GM23338 (cell line): ENCODE results near the gene MAPK14. TPM values are rescaled to one million over a fixed set of nuclear protein-coding genes. Genes with fewer than 3 reads are reported as not detected.

Source experiments
- ATAC-seq: fragments of 200-7000 bp; cut with Tn5 transposase; 3 replicates; pipeline ENCODE4 v1.9.1; 2020
- DNase-seq: peaks from one replicate; pipeline ENCODE4 v3.0.0-alpha.2; 2015; ENCODE audit warnings: low spot score
- H2AFZ ChIP-seq: fragments of 200-600 bp; sonication (generic); 2 replicates; pipeline ENCODE4 v1.8.0; 2016; ENCODE audit warnings: antibody characterized with exemption, mild to moderate bottlenecking, moderate library complexity
- H3F3A ChIP-seq: fragments of 200-600 bp; sonication (generic); replicated peaks from 2 replicates; pipeline ENCODE4 v1.8.0; 2017; ENCODE audit warnings: antibody characterized with exemption, mixed run types, low read depth
- H3K27ac ChIP-seq: fragments of 200-600 bp; sonication (generic); 2 replicates; pipeline ENCODE4 v1.6.1; 2016; ENCODE audit warnings: low read depth
- H3K27me3 ChIP-seq: fragments of 200-600 bp; sonication (generic); 2 replicates; pipeline ENCODE4 v1.8.0; 2016; ENCODE audit warnings: mild to moderate bottlenecking, mixed run types, moderate library complexity; ENCODE audit not compliant: insufficient read depth
- H3K36me3 ChIP-seq: fragments of 200-600 bp; sonication (generic); 2 replicates; pipeline ENCODE4 v1.8.0; 2016; ENCODE audit warnings: mild to moderate bottlenecking; ENCODE audit not compliant: insufficient read depth
- H3K4me1 ChIP-seq: fragments of 200-600 bp; sonication (generic); 2 replicates; pipeline ENCODE4 v1.8.0; 2016; ENCODE audit warnings: mild to moderate bottlenecking, moderate library complexity; ENCODE audit not compliant: insufficient read depth
- H3K4me2 ChIP-seq: fragments of 200-600 bp; sonication (generic); 2 replicates; pipeline ENCODE4 v1.7.1; 2017; ENCODE audit warnings: mixed run types
- H3K4me3 ChIP-seq: fragments of 200-600 bp; sonication (generic); 2 replicates; pipeline ENCODE4 v1.6.1; 2016; ENCODE audit warnings: mixed run types
- H3K79me2 ChIP-seq: fragments of 200-600 bp; sonication (generic); replicated peaks from 2 replicates; pipeline ENCODE4 v1.8.0; 2017; ENCODE audit warnings: mild to moderate bottlenecking; ENCODE audit not compliant: insufficient read depth
- H3K9me2 ChIP-seq: fragments of 200-600 bp; sonication (generic); 2 replicates; pipeline ENCODE4 v1.8.0; 2017; ENCODE audit not compliant: insufficient read depth
- H4K20me1 ChIP-seq: fragments of 200-600 bp; sonication (generic); replicated peaks from 2 replicates; pipeline ENCODE4 v1.8.0; 2017; ENCODE audit warnings: mild to moderate bottlenecking; ENCODE audit not compliant: insufficient read depth
- H3K27ac Mint-ChIP-seq: 2 replicates; pipeline ENCODE4 v1.8.0; 2020; ENCODE audit warnings: inconsistent platforms, mild to moderate bottlenecking, moderate library complexity, mixed read lengths
- H3K27me3 Mint-ChIP-seq: 3 replicates; pipeline ENCODE4 v1.8.0; 2022; ENCODE audit warnings: low read depth, mild to moderate bottlenecking, moderate library complexity, mixed read lengths, inconsistent platforms; ENCODE audit not compliant: insufficient read depth, poor library complexity
- H3K36me3 Mint-ChIP-seq: 3 replicates; pipeline ENCODE4 v1.8.0; 2021; ENCODE audit warnings: low read depth, mild to moderate bottlenecking, inconsistent platforms, moderate library complexity, mixed read lengths
- H3K4me1 Mint-ChIP-seq: 3 replicates; pipeline ENCODE4 v1.8.0; 2020; ENCODE audit warnings: mild to moderate bottlenecking, inconsistent platforms, mixed read lengths
- H3K4me3 Mint-ChIP-seq: 3 replicates; pipeline ENCODE4 v1.8.0; 2021; ENCODE audit warnings: moderate library complexity, mild to moderate bottlenecking, inconsistent platforms, mixed read lengths
- H3K9me3 Mint-ChIP-seq: 3 replicates; pipeline ENCODE4 v1.8.0; 2020; ENCODE audit warnings: moderate library complexity, mild to moderate bottlenecking, inconsistent platforms, mixed read lengths
- EZH2phosphoT487 ChIP-seq: fragments of 200-600 bp; sonication (generic); IDR thresholded peaks from one replicate; pipeline ENCODE4 v1.8.1; 2018; ENCODE audit warnings: antibody characterized with exemption; ENCODE audit not compliant: unreplicated experiment
- POLR2AphosphoS5 ChIP-seq: IDR thresholded peaks from 2 replicates; pipeline ENCODE4 v1.6.1; 2016; ENCODE audit warnings: antibody characterized with exemption, low read depth
- ZNF114 ChIP-seq: fragments of 250-450 bp; sonication (Bioruptor Pico); IDR thresholded peaks from 2 replicates; pipeline ENCODE4 v1.5.0; 2020; ENCODE audit warnings: mild to moderate bottlenecking, moderate library complexity
- polyA plus RNA-seq: library from polyadenylated mRNA; unstranded; fragments of >200 nt; fragmentation: Nextera tagmentation; extraction: Ambion mirVana; gene quantifications from 2 replicates; pipeline ENCODE4 v1.2.1, GENCODE V29; 2016
- total RNA-seq: library from RNA; depleted of rRNA; stranded (reverse); fragments of >200 nt; shearing (Covaris generic); gene quantifications from 2 replicates; pipeline ENCODE4 v1.2.3, GENCODE V29; 2014
- TF ChIP-seq, protein P1 (sequence below): fragments of 250-450 bp; sonication (Bioruptor Pico); IDR thresholded peaks from 2 replicates; pipeline ENCODE4 v1.5.0; 2020; ENCODE audit warnings: mild to moderate bottlenecking, moderate library complexity

Gene MAPK14
- total and polyA plus RNA-seq, 2 experiments from 2014 or later, result 8.8 to 44.5 TPM

DNA sequence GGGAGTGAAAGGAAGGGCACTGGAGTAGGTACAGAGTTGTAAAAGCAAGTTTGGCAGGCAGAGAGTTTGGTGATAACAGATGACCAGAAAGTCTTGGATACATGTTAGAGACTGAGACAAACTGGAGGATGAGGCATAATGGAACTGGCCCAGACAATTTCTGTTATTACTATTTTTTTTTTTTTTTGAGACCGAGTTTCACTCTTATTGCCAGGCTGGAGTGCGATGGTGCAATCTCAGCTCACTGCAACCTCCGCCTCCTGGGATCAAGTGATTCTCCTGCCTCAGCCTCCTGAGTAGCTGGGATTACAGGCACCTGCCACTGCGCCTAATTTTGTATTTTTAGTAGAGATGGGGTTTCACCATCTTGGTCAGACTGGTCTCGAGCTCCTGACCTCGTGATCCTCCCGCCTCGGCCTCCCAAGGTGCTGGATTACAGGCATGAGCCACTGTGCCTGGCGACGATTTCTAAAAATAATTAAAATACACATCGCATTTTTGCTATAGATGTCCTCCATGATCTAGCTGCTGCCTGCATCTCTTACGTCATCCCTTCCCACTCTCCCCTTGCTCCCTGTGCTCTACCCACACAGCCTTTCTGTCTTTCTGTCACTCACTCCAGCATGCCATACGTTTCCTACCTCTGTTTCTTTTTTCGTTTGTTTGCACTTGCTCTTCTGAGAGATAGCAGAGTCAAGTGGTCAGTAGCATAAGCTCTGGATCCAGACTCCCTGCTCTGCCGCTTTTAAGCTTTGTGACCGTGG lies 23.5 kb downstream of the MAPK14 start:
- DNase-seq, result no peak

More for the DNA sequence above, 23.5 kb downstream of the MAPK14 start:
- Mint-ChIP-seq H3K4me3 (no peak overlapping the region), H3K36me3 (no peaks in the 10 kb centered on the region), H3K4me1 (no peaks in the 10 kb centered on the region), H3K27ac (no peak overlapping the region), H3K9me3 (no peaks in the 10 kb centered on the region), H3K27me3 (no peaks in the 10 kb centered on the region)
- Histone ChIP-seq H3K36me3 (no peaks in the 10 kb centered on the region), H3K27me3 (no peaks in the 10 kb centered on the region), H3F3A (0 out of 2 replicates have a peak, but pooled peaks cover 3% of the 10 kb centered on the region), H3K4me3 (no peak overlapping the region), H3K9me2 (no peaks in the 10 kb centered on the region; the same call in 1 of the 2 replicates), H3K4me1 (no peaks in the 10 kb centered on the region), H2AFZ (no peak overlapping the region), H4K20me1 (peaks cover 18% of the 10 kb centered on the region; the same call in 1 of the 2 replicates), H3K4me2 (no peak overlapping the region), H3K27ac (no peak overlapping the region), H3K79me2 (peaks cover 62% of the 10 kb centered on the region)
- ATAC-seq, result no peak
- TF ChIP-seq ZNF114 (CRISPR knock-in tag), result no peak
- TF ChIP-seq, protein P1, sequence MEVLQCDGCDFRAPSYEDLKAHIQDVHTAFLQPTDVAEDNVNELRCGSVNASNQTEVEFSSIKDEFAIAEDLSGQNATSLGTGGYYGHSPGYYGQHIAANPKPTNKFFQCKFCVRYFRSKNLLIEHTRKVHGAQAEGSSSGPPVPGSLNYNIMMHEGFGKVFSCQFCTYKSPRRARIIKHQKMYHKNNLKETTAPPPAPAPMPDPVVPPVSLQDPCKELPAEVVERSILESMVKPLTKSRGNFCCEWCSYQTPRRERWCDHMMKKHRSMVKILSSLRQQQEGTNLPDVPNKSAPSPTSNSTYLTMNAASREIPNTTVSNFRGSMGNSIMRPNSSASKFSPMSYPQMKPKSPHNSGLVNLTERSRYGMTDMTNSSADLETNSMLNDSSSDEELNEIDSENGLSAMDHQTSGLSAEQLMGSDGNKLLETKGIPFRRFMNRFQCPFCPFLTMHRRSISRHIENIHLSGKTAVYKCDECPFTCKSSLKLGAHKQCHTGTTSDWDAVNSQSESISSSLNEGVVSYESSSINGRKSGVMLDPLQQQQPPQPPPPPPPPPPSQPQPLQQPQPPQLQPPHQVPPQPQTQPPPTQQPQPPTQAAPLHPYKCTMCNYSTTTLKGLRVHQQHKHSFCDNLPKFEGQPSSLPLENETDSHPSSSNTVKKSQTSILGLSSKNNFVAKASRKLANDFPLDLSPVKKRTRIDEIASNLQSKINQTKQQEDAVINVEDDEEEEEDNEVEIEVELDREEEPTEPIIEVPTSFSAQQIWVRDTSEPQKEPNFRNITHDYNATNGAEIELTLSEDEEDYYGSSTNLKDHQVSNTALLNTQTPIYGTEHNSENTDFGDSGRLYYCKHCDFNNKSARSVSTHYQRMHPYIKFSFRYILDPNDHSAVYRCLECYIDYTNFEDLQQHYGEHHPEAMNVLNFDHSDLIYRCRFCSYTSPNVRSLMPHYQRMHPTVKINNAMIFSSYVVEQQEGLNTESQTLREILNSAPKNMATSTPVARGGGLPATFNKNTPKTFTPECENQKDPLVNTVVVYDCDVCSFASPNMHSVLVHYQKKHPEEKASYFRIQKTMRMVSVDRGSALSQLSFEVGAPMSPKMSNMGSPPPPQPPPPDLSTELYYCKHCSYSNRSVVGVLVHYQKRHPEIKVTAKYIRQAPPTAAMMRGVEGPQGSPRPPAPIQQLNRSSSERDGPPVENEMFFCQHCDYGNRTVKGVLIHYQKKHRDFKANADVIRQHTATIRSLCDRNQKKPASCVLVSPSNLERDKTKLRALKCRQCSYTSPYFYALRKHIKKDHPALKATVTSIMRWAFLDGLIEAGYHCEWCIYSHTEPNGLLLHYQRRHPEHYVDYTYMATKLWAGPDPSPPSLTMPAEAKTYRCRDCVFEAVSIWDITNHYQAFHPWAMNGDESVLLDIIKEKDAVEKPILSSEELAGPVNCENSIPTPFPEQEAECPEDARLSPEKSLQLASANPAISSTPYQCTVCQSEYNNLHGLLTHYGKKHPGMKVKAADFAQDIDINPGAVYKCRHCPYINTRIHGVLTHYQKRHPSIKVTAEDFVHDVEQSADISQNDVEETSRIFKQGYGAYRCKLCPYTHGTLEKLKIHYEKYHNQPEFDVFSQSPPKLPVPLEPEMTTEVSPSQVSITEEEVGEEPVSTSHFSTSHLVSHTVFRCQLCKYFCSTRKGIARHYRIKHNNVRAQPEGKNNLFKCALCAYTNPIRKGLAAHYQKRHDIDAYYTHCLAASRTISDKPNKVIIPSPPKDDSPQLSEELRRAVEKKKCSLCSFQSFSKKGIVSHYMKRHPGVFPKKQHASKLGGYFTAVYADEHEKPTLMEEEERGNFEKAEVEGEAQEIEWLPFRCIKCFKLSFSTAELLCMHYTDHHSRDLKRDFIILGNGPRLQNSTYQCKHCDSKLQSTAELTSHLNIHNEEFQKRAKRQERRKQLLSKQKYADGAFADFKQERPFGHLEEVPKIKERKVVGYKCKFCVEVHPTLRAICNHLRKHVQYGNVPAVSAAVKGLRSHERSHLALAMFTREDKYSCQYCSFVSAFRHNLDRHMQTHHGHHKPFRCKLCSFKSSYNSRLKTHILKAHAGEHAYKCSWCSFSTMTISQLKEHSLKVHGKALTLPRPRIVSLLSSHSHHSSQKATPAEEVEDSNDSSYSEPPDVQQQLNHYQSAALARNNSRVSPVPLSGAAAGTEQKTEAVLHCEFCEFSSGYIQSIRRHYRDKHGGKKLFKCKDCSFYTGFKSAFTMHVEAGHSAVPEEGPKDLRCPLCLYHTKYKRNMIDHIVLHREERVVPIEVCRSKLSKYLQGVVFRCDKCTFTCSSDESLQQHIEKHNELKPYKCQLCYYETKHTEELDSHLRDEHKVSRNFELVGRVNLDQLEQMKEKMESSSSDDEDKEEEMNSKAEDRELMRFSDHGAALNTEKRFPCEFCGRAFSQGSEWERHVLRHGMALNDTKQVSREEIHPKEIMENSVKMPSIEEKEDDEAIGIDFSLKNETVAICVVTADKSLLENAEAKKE, result no peak
- no peak for TF ChIP-seq EZH2phosphoT487
- TF ChIP-seq POLR2AphosphoS5, result no peak
